HEK293T (cell line): ENCODE measurements around the gene KSR2.

Source experiments
- CTCF ChIA-PET: fragments of 350-600 bp; formaldehyde crosslinking; extraction: SDS; loops from one replicate; lab custom pipeline; 2021; ENCODE audit warnings: antibody characterized with exemption, inconsistent platforms; lab: Yijun Ruan, JAX
- POLR2A ChIA-PET: fragments of 350-600 bp; formaldehyde crosslinking; extraction: SDS; loops from one replicate; lab custom pipeline; 2020; ENCODE audit warnings: antibody characterized with exemption, inconsistent platforms; lab: Yijun Ruan, JAX
- DNase-seq: peaks from one replicate; pipeline ENCODE4 v3.0.0; 2012; ENCODE audit warnings: mixed read lengths; ENCODE audit errors: extremely low spot score
- ARNT ChIP-seq: fragments of 450-650 bp; IDR thresholded peaks from 2 replicates; pipeline ENCODE4 v1.6.1; 2017; ENCODE audit warnings: mild to moderate bottlenecking
- BHLHE40 ChIP-seq: fragments of 450-650 bp; IDR thresholded peaks from 2 replicates; pipeline ENCODE4 v1.6.1; 2016; ENCODE audit warnings: mild to moderate bottlenecking, moderate library complexity, borderline replicate concordance
- CTBP1 ChIP-seq: fragments of 450-650 bp; IDR thresholded peaks from 2 replicates; pipeline ENCODE4 v1.6.1; 2016; ENCODE audit warnings: borderline replicate concordance
- ELF4 ChIP-seq: fragments of 450-650 bp; IDR thresholded peaks from 2 replicates; pipeline ENCODE4 v1.6.1; 2017; ENCODE audit warnings: antibody characterized with exemption
- FOXA1 ChIP-seq: fragments of 450-650 bp; IDR thresholded peaks from 2 replicates; pipeline ENCODE4 v1.6.1; 2016; ENCODE audit warnings: mild to moderate bottlenecking
- FOXK2 ChIP-seq: fragments of 450-650 bp; IDR thresholded peaks from 2 replicates; pipeline ENCODE4 v1.6.1; 2016; ENCODE audit warnings: mild to moderate bottlenecking
- FOXM1 ChIP-seq: fragments of 450-650 bp; IDR thresholded peaks from 2 replicates; pipeline ENCODE4 v1.6.1; 2017; ENCODE audit warnings: mild to moderate bottlenecking, borderline replicate concordance
- HDGF ChIP-seq: fragments of 450-650 bp; IDR thresholded peaks from 2 replicates; pipeline ENCODE4 v1.6.1; 2017; ENCODE audit warnings: antibody characterized with exemption, borderline replicate concordance
- L3MBTL2 ChIP-seq: fragments of 450-650 bp; conservative IDR thresholded peaks from 2 replicates; pipeline ENCODE4 v1.6.1; 2016; ENCODE audit warnings: mild to moderate bottlenecking
- LEF1 ChIP-seq: fragments of 450-650 bp; IDR thresholded peaks from 2 replicates; pipeline ENCODE4 v1.6.1; 2017; ENCODE audit warnings: mild to moderate bottlenecking, borderline replicate concordance
- NFRKB ChIP-seq: fragments of 450-650 bp; IDR thresholded peaks from 2 replicates; pipeline ENCODE4 v1.6.1; 2016; ENCODE audit warnings: mild to moderate bottlenecking, moderate library complexity
- SP1 ChIP-seq: fragments of 450-650 bp; IDR thresholded peaks from 2 replicates; pipeline ENCODE4 v1.6.1; 2017
- SUZ12 ChIP-seq: fragments of 450-650 bp; IDR thresholded peaks from 2 replicates; pipeline ENCODE4 v1.6.1; 2016; ENCODE audit warnings: mild to moderate bottlenecking
- TARDBP ChIP-seq: fragments of 450-650 bp; IDR thresholded peaks from 2 replicates; pipeline ENCODE4 v1.6.1; 2016
- ZNF384 ChIP-seq: fragments of 450-650 bp; IDR thresholded peaks from 2 replicates; pipeline ENCODE4 v1.6.1; 2016
- TF ChIP-seq, protein P1 (sequence below): fragments of 450-650 bp; IDR thresholded peaks from 2 replicates; pipeline ENCODE4 v1.6.1; 2016

KSR2 gene

DNA sequence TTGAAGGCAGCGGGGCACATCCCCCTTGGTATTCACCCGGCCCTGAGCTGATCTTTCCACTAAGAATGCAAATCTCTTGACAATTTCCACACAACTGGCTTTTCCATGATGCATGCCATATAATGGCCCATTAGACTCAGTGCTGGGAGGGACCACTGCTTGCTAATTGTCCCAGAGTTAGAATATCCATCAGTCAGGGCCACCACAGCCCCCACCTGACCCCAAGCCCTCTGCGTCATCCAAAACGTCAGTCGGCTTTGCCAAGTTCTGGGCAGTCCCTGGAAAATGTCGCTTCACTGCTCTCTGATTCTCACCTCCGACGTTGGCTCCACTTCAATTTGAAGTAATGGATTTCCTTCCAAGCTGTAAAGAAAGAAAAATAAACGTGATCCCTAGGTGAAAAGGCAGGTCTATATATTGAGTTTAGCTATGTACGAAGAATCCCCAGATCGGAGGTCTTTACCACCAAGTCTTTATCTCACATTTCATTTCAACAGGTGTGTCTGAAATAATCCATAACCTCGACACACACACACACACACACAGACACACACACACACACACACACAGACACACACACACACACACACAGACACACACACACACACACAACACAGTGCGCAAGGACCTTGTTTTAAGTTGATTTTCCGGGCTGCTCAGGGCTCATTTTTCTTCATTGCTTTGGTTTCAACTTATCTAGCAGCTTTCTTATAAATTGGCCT is 441.9 kb downstream of the KSR2 start:
- no peak for DNase-seq
- ChIA-PET POLR2A (no interaction called here), CTCF (no interaction called here)
- TF ChIP-seq ARNT (no peak), ZNF384 (no peak), FOXM1 (no peak), FOXK2 (no peak), NFRKB (no peak), ELF4 (no peak), SP1 (no peak), CTBP1 (no peak), LEF1 (no peak), HDGF (no peak), SUZ12 (no peak), TARDBP (no peak), FOXA1 (no peak), BHLHE40 (no peak), L3MBTL2 (no peak)
- TF ChIP-seq, protein P1, sequence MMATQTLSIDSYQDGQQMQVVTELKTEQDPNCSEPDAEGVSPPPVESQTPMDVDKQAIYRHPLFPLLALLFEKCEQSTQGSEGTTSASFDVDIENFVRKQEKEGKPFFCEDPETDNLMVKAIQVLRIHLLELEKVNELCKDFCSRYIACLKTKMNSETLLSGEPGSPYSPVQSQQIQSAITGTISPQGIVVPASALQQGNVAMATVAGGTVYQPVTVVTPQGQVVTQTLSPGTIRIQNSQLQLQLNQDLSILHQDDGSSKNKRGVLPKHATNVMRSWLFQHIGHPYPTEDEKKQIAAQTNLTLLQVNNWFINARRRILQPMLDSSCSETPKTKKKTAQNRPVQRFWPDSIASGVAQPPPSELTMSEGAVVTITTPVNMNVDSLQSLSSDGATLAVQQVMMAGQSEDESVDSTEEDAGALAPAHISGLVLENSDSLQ: no peak

DNA sequence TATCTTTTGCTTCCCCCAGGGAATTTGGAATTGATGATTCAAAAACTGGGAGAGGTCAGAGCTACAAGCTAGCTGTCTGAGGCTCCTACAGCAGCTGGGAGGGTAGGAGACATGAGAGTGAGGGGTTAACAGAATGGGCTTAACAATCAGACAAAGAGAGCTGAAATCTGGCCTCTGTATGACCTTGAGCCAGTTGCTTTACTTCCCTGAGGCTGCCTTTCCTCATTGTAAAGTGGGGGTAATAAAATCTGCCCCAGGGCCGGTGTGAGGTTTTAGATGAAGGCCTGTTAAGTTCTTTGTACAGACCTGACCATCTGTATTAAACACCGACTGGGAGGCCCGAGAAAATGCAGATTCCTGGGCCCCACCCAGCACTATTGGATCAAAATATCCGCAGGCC is 443.0 kb downstream of the KSR2 start:
- ChIA-PET POLR2A (no interaction called here), CTCF (no interaction called here)
- no peak for DNase-seq
- TF ChIP-seq, protein P1: no peak
- TF ChIP-seq LEF1 (no peak), ARNT (no peak), TARDBP (no peak), CTBP1 (no peak), ELF4 (no peak), FOXM1 (no peak), NFRKB (no peak), L3MBTL2 (no peak), FOXK2 (no peak), SP1 (no peak), SUZ12 (no peak)

DNA sequence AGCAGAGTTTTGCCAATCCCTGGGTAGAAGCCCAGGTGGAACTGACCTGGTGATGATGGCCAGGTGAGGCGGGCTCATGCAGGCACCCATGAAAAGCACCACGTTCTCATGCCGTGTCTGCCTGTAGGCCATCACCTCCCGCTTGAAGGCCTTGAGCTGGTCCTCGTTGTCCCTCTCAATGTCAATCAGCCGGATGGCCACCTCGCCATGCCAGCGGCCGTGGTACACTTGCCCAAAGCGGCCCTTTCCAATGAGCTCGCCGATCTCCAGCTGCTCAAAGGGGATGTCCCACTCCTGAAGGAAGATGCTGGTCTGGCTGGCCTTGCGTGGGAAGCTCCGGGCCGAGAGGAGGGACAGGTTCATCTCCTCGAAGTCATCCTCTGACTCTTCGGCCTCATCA is 444.0 kb downstream of the KSR2 start:
- ChIA-PET CTCF (no interaction called here), POLR2A (no interaction called here)
- TF ChIP-seq FOXK2: no peak
- no peak for TF ChIP-seq LEF1
- no peak for TF ChIP-seq NFRKB
- no peak for TF ChIP-seq FOXA1
- no peak for TF ChIP-seq FOXM1
- TF ChIP-seq, protein P1: no peak
- no peak for TF ChIP-seq L3MBTL2
- TF ChIP-seq ELF4: no peak
- no peak for TF ChIP-seq BHLHE40
- TF ChIP-seq HDGF: no peak
- TF ChIP-seq SP1: no peak
- no peak for TF ChIP-seq ARNT
- no peak for TF ChIP-seq TARDBP
- TF ChIP-seq CTBP1: no peak
- TF ChIP-seq ZNF384: no peak
- TF ChIP-seq SUZ12: no peak
- DNase-seq: no peak

DNA sequence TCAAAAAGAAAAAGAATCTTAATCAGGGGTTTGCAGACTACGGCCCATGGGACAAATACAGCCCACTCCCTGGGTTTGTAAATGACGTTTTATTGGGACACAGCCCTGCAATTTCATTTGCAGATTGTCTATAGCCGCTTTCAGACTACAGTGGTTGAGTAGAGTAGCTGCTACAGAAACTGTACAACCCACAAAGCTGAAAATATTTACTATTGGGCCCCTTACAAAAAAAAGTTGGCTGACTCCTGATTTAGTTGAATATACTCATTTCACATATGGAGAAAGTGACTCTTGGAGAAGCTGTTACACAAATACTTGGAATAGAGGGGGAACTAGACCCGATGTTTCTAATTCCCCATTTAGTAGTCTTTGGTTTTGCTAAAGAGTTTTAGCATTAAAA is 444.8 kb downstream of the KSR2 start:
- ChIA-PET CTCF (no interaction called here), POLR2A (no interaction called here)
- TF ChIP-seq FOXA1 (no peak), LEF1 (no peak)
- no peak for DNase-seq

DNA sequence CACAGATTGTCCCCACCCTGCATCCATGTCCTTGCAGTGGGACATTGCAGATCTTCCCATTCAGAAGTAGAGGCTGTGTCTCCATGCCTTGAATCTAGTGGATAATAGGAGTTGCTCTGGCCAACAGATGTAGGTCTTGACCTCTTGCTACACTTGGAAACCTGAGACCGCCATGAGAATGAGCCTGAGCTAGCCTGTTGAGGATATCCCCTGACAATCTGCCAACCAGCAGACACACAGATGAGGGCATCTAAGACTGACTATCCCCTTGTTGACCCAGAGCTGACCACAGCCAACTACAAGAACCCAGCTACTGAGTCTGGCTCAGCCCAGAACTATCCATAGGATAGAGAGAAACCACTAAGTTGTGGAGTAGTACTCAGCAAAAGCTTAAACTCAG is 446.2 kb downstream of the KSR2 start:
- POLR2A ChIA-PET: no interaction called here

More for the DNA sequence above, 446.2 kb downstream of the KSR2 start:
- DNase-seq: no peak
- CTCF ChIA-PET: no interaction called here
- TF ChIP-seq FOXM1: no peak
- no peak for TF ChIP-seq ZNF384
- TF ChIP-seq L3MBTL2: no peak
- TF ChIP-seq TARDBP: no peak
- no peak for TF ChIP-seq ARNT
- no peak for TF ChIP-seq CTBP1
- TF ChIP-seq FOXK2: no peak
- no peak for TF ChIP-seq NFRKB
- TF ChIP-seq BHLHE40: no peak
- TF ChIP-seq SUZ12: no peak
- TF ChIP-seq, protein P1: no peak
